PC-3 (cell line): Measurements from ENCODE around the gene RBM12. TPM values are rescaled to one million over a fixed set of nuclear protein-coding genes. Genes with fewer than 3 reads are reported as not detected.
"Not testable (repeated sequence)": the region's sequence is repeated elsewhere in the genome, so short reads cannot be mapped to it uniquely, and the experiment has no call there.

ENCODE experiments used
- ATAC-seq: fragments of 200-7000 bp; cut with Tn5 transposase; 2 replicates; pipeline ENCODE4 v1.9.1; 2020; ENCODE audit warnings: mild to moderate bottlenecking, moderate library complexity
- Bru-seq: library from RNA; stranded (reverse); fragments of 400-500 nt; gene quantifications from one replicate; lab custom pipeline; 2021; lab: Mats Ljungman, UMichigan
- BruChase-seq, 2 experiments: library from RNA; stranded (reverse); fragments of 400-500 nt; gene quantifications; one replicate each; lab custom pipeline; 2021; lab: Mats Ljungman, UMichigan
- BruUV-seq: library from RNA; stranded (reverse); fragments of 400-500 nt; replicated peaks from 2 replicates; lab custom pipeline; 2021; lab: Mats Ljungman, UMichigan
- CTCF ChIA-PET: fragments of 300-600 bp; sonication (Branson Sonifier 250); formaldehyde crosslinking; loops from one replicate; lab custom pipeline; 2022; ENCODE audit warnings: antibody characterized with exemption; lab: Charles Lee
- POLR2A ChIA-PET: fragments of 300-600 bp; sonication (Branson Sonifier 250); formaldehyde crosslinking; loops from one replicate; lab custom pipeline; 2022; ENCODE audit warnings: antibody characterized with exemption; ENCODE audit not compliant: unreplicated experiment; lab: Charles Lee
- DNase-seq: peaks from one replicate; pipeline ENCODE4 v3.0.0-alpha.2; 2015
- H2AFZ ChIP-seq: fragments of 300-600 bp; sonication (generic); 2 replicates; pipeline ENCODE4 v1.6.0; 2016; ENCODE audit warnings: antibody characterized with exemption, low read length
- H3F3A ChIP-seq: fragments of 300-600 bp; sonication (generic); one replicate; pipeline ENCODE4 v1.6.0; 2017; ENCODE audit warnings: antibody characterized with exemption, low read length, control low read depth, mild to moderate bottlenecking; ENCODE audit not compliant: unreplicated experiment
- H3K27ac ChIP-seq: fragments of 300-600 bp; sonication (generic); 2 replicates; pipeline ENCODE4 v1.5.1; 2016; ENCODE audit warnings: mild to moderate bottlenecking, low read length
- H3K27me3 ChIP-seq: fragments of 300-600 bp; sonication (generic); 2 replicates; pipeline ENCODE4 v1.6.1; 2016; ENCODE audit warnings: low read length, mixed read lengths
- H3K36me3 ChIP-seq: fragments of 300-600 bp; sonication (generic); 2 replicates; pipeline ENCODE4 v1.6.1; 2016; ENCODE audit warnings: low read depth, mixed run types, low read length, mixed read lengths
- H3K4me1 ChIP-seq: fragments of 300-600 bp; sonication (generic); 2 replicates; pipeline ENCODE4 v1.5.1; 2016; ENCODE audit warnings: low read length; ENCODE audit not compliant: insufficient read depth
- H3K4me2 ChIP-seq: fragments of 300-600 bp; sonication (generic); 2 replicates; pipeline ENCODE4 v1.6.0; 2016; ENCODE audit warnings: low read length
- H3K4me3 ChIP-seq: fragments of 300-600 bp; sonication (generic); 2 replicates; pipeline ENCODE4 v1.5.1; 2016; ENCODE audit warnings: mild to moderate bottlenecking, low read length, mixed read lengths
- H3K79me2 ChIP-seq: fragments of 300-600 bp; sonication (generic); 2 replicates; pipeline ENCODE4 v1.6.1; 2017; ENCODE audit warnings: low read length, mixed read lengths
- H3K9ac ChIP-seq: fragments of 300-600 bp; sonication (generic); 2 replicates; pipeline ENCODE4 v1.6.0; 2016; ENCODE audit warnings: mild to moderate bottlenecking, low read length
- H3K9me2 ChIP-seq: fragments of 300-600 bp; sonication (generic); replicated peaks from 2 replicates; pipeline ENCODE4 v1.6.1; 2016; ENCODE audit warnings: mixed run types, low read length, mixed read lengths
- H3K9me3 ChIP-seq: fragments of 300-600 bp; sonication (generic); 2 replicates; pipeline ENCODE4 v1.6.1; 2016; ENCODE audit warnings: low read length, mixed read lengths
- H4K20me1 ChIP-seq: fragments of 300-600 bp; sonication (generic); 2 replicates; pipeline ENCODE4 v1.6.1; 2016; ENCODE audit warnings: low read length, mixed read lengths
- EZH2 ChIP-seq: fragments of 300-600 bp; sonication (generic); IDR thresholded peaks from one replicate; pipeline ENCODE4 v1.6.1; 2017; ENCODE audit warnings: antibody characterized with exemption, mild to moderate bottlenecking, low read length; ENCODE audit not compliant: unreplicated experiment
- EZH2phosphoT487 ChIP-seq: fragments of 300-600 bp; sonication (generic); IDR thresholded peaks from 2 replicates; pipeline ENCODE4 v1.6.1; 2018; ENCODE audit warnings: mild to moderate bottlenecking, antibody characterized with exemption, low read length, borderline replicate concordance
- intact Hi-C: fragments of 100-400 bp; cut with micrococcal nuclease; formaldehyde crosslinking; loops from 2 replicates; pipeline ENCODE4 v1.9.0; 2023
- long read RNA-seq: library from polyadenylated mRNA; unstranded; transcript quantifications from one replicate; pipeline ENCODE4 v2.0.0, GENCODE V29; 2021; ENCODE audit not compliant: unreplicated experiment
- total RNA-seq: library from RNA; depleted of rRNA; stranded (reverse); fragments of >200 nt; gene quantifications from 2 replicates; pipeline ENCODE4 v1.2.3, GENCODE V29; 2014; rRNA removed
- TF ChIP-seq, protein P1 (sequence below): fragments of 300-600 bp; sonication (generic); conservative IDR thresholded peaks from 2 replicates; pipeline ENCODE4 v1.5.1; 2017; ENCODE audit warnings: antibody characterized with exemption, low read depth, mild to moderate bottlenecking, low read length

Gene RBM12, protein sequence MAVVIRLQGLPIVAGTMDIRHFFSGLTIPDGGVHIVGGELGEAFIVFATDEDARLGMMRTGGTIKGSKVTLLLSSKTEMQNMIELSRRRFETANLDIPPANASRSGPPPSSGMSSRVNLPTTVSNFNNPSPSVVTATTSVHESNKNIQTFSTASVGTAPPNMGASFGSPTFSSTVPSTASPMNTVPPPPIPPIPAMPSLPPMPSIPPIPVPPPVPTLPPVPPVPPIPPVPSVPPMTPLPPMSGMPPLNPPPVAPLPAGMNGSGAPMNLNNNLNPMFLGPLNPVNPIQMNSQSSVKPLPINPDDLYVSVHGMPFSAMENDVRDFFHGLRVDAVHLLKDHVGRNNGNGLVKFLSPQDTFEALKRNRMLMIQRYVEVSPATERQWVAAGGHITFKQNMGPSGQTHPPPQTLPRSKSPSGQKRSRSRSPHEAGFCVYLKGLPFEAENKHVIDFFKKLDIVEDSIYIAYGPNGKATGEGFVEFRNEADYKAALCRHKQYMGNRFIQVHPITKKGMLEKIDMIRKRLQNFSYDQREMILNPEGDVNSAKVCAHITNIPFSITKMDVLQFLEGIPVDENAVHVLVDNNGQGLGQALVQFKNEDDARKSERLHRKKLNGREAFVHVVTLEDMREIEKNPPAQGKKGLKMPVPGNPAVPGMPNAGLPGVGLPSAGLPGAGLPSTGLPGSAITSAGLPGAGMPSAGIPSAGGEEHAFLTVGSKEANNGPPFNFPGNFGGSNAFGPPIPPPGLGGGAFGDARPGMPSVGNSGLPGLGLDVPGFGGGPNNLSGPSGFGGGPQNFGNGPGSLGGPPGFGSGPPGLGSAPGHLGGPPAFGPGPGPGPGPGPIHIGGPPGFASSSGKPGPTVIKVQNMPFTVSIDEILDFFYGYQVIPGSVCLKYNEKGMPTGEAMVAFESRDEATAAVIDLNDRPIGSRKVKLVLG
- 43.5 and 53.6 TPM in 2 replicates for total RNA-seq
- Bru-seq, nascent RNA = percentile 98 among the genes with signal in this experiment
- BruChase-seq, experiment 1, labeled RNA remaining after a 6-hour chase = percentile 99 among the genes with signal in this experiment
- percentile 99 among the genes with signal in this experiment for BruChase-seq, experiment 2, labeled RNA remaining after a 2-hour chase
- long read RNA-seq, full-length matches to known transcripts = 66 of 101 reads
- long read RNA-seq, partial matches to known transcripts = 0 of 101 reads
- long read RNA-seq, other reads (novel, unspliced or antisense) = 35 of 101 reads

DNA sequence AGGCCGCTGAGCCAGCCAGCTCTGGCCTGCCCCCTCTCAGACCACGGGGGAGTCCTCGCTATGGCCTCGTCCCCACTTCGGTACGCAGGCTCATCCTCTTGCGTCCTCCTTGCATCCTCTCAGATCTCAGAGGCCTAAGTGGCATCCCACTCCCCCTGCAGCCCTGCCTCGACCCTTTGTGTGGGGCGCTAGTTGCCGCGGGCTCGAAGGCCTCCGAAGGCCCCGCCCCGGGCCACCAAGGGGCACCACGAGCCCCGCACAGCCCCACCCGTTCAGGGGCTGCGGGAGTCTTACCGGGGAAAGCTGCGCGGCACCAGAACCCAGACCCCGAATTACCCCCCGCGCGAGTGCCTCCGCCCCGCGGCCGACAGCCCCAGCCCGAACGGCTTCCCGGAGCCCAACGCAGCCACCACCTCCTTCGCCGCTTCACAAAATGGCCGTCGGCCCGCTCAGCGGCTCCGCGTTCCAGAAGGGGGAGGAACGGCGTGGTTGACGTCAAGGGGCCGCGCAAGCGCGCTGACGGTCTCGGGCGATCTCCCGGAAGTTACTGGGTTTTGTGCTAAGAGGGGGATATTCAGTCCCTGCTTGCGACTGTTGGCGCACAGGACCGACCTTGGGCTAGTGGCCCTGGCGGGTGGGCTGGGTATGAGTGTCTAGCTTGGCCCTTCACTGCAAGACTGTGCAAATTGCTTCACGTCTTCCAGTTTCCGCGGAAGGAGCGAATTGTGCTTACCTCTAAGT lies at the start of gene RBM12, which contains the start of gene CPNE1:
Gene RBM12, minus strand, starts transcription at position 435 of the 741 bp plus-strand sequence. CDS start 9,578 bp downstream, outside the sequence.
Gene CPNE1, minus strand, starts transcription at position 435 of the 741 bp plus-strand sequence. CDS start 31,977 bp downstream, outside the sequence.
- peaks cover 7% of the 10 kb centered on the region; the same call in 1 of the 2 replicates for H3K36me3 ChIP-seq
- H3K4me2 ChIP-seq = peak within 1 kb of the TSS; percentile 97
- peak within 1 kb of the TSS; percentile 91 for H2AFZ ChIP-seq
- H3K4me1 ChIP-seq = peaks cover 33% of the 10 kb centered on the region
- H3K4me3 ChIP-seq = peak within 1 kb of the TSS; percentile 79
- POLR2A ChIA-PET = interaction anchor here (0.5 kb wide), 1 partner anchor 41 kb away, joined by 4 read pairs; no protein-coding TSS in a partner anchor
- no TSS peak for BruUV-seq
- peak within 1 kb of the TSS; percentile 76 for H3K27ac ChIP-seq
- H3K9me3 ChIP-seq = no peaks in the 10 kb centered on the region
- CTCF ChIA-PET = interaction anchor here (0.6 to 1.2 kb wide), 2 partner anchors 45 to 765 kb away, joined by 3 to 4 read pairs; no protein-coding TSS in a partner anchor
- H3K79me2 ChIP-seq = peaks cover 55% of the 10 kb centered on the region
- TF ChIP-seq EZH2phosphoT487 (no peak), EZH2 (no peak)
- TF ChIP-seq, protein P1, sequence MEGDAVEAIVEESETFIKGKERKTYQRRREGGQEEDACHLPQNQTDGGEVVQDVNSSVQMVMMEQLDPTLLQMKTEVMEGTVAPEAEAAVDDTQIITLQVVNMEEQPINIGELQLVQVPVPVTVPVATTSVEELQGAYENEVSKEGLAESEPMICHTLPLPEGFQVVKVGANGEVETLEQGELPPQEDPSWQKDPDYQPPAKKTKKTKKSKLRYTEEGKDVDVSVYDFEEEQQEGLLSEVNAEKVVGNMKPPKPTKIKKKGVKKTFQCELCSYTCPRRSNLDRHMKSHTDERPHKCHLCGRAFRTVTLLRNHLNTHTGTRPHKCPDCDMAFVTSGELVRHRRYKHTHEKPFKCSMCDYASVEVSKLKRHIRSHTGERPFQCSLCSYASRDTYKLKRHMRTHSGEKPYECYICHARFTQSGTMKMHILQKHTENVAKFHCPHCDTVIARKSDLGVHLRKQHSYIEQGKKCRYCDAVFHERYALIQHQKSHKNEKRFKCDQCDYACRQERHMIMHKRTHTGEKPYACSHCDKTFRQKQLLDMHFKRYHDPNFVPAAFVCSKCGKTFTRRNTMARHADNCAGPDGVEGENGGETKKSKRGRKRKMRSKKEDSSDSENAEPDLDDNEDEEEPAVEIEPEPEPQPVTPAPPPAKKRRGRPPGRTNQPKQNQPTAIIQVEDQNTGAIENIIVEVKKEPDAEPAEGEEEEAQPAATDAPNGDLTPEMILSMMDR = no peak
- no peaks in the 10 kb centered on the region for H3F3A ChIP-seq
- no peaks in the 10 kb centered on the region for H3K27me3 ChIP-seq
- ATAC-seq (peak; percentile 83), DNase-seq (peak; percentile 93)
- peaks cover 44% of the 10 kb centered on the region for H4K20me1 ChIP-seq
- intact Hi-C loops = loop anchor here (10.0 kb wide), 1 partner anchor 150 kb away; no protein-coding TSS in a partner anchor
- H3K9ac ChIP-seq = peak within 1 kb of the TSS; percentile 98
- no peaks in the 10 kb centered on the region for H3K9me2 ChIP-seq

DNA sequence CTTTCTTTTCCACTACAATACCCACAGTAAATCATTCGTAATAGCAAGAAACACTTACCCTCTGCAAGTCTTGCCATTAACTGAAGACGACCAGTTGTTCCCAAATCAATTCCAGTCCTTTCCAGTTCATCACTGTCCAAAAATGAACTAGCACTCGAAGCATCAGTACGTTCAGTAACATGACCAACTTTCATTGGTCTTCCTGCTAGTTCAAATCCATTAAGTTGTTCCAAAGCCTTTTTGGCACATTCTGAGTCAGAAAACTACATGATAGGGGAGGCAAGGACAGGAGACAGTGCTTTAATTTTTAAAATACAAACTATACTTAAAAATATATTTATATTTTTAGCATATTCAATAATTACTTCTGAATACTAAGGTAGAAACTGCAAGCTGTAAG lies 49.4 kb upstream of the RBM12 start:
- BruUV-seq = no TSS peak
- DNase-seq = no peak
- Histone ChIP-seq H3K4me3 (no peak overlapping the region), H4K20me1 (peaks cover 65% of the 10 kb centered on the region), H3K4me2 (no peak overlapping the region), H2AFZ (no peak overlapping the region), H3K9ac (no peak overlapping the region), H3K27ac (no peak overlapping the region), H3F3A (peaks cover 31% of the 10 kb centered on the region), H3K9me2 (no peaks in the 10 kb centered on the region), H3K36me3 (peaks cover 89% of the 10 kb centered on the region), H3K4me1 (no peaks in the 10 kb centered on the region), H3K27me3 (no peaks in the 10 kb centered on the region), H3K9me3 (no peaks in the 10 kb centered on the region), H3K79me2 (peaks cover 80% of the 10 kb centered on the region)
- TF ChIP-seq EZH2phosphoT487 (no peak), EZH2 (no peak)
- ChIA-PET CTCF (interaction anchor here (0.5 kb wide), 1 partner anchor 22 kb away, joined by 3 read pairs; no protein-coding TSS in a partner anchor), POLR2A (no interaction called here)
- intact Hi-C loops = no loop called here
- ATAC-seq = no peak

DNA sequence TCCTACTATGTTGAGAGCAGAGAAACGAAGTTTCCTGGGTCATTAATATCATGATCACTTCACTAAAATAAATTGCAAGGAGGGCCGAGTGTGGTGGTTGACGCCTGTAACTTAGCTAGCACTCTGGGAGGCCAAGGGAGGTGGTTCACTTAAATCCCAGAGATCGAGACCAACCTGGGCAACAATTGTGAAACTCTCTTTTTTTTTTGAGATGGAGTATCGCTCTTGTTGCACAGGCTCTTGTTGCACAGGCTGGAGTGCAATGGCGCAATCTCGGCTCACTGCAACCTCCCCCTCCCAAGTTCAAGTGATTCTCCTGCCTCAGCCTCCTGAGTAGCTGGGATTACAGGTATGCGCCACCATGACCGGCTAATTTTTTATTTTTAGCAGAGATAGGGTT lies 48.4 kb upstream of the RBM12 start:
- H3K4me2 ChIP-seq, POLR2A ChIA-PET, H3K27me3 ChIP-seq, CTCF ChIA-PET, H3K27ac ChIP-seq, H3K4me1 ChIP-seq, H3K9me3 ChIP-seq, H3K9ac ChIP-seq, DNase-seq, intact Hi-C loops, ATAC-seq, H3K9me2 ChIP-seq, H2AFZ ChIP-seq, BruUV-seq, H3K4me3 ChIP-seq: not testable (repeated sequence)
- Histone ChIP-seq H3K79me2 (peaks cover 77% of the 10 kb centered on the region), H4K20me1 (peaks cover 65% of the 10 kb centered on the region), H3K36me3 (peaks cover 91% of the 10 kb centered on the region), H3F3A (peaks cover 41% of the 10 kb centered on the region)
